Uterus (tissue), 2 donors: ENCODE results near the gene MALAT1.

Experiments used
- CTCF ChIP-seq, 4 experiments: fragments of 200-600 bp in 2 of 4; fragments of 450-650 bp in 2 of 4; sonication (generic) in 2 of 4; IDR thresholded peaks; one replicate each; pipeline ENCODE4 v1.5.1; 2016 to 2019; ENCODE audit warnings: antibody characterized with exemption in 4 of 4, mild to moderate bottlenecking in 2 of 4, moderate library complexity in 1 of 4
- POLR2A ChIP-seq, 2 donors: fragments of 450-650 bp; IDR thresholded peaks; one replicate each; pipeline ENCODE4 v1.6.1; 2016; ENCODE audit warnings: antibody characterized with exemption in 2 of 2, mild to moderate bottlenecking in 1 of 2, moderate library complexity in 1 of 2

GRCh38 chr11:65539744-65540289, 41.0 kb downstream of the MALAT1 start:
- peak in 2 of 4 experiments; percentile 53 to 80 for TF ChIP-seq CTCF (IDR thresholded peaks at IDR 0.05)
- no peak for TF ChIP-seq POLR2A (IDR thresholded peaks at IDR 0.05)
